Osteocyte (in vitro differentiated cells): Measurements from ENCODE around the gene PSME3. TPM values are rescaled to one million over a fixed set of nuclear protein-coding genes. Genes with fewer than 3 reads are reported as not detected.
"Not testable (repeated sequence)": the region's sequence is repeated elsewhere in the genome, so short reads cannot be mapped to it uniquely, and the experiment has no call there.

ENCODE experiments used
- DNase-seq: peaks from one replicate; pipeline ENCODE4 v3.0.0; 2021; ENCODE audit warnings: mixed read lengths; ENCODE audit not compliant: unreplicated experiment; ENCODE audit errors: extremely low spot score
- H3K27ac Mint-ChIP-seq: one replicate; pipeline ENCODE4 v1.8.0; 2021; ENCODE audit warnings: mild to moderate bottlenecking, mixed read lengths; ENCODE audit not compliant: unreplicated experiment
- H3K27me3 Mint-ChIP-seq: one replicate; pipeline ENCODE4 v1.8.0; 2021; ENCODE audit warnings: mixed read lengths; ENCODE audit not compliant: unreplicated experiment
- H3K36me3 Mint-ChIP-seq: one replicate; pipeline ENCODE4 v1.8.0; 2021; ENCODE audit warnings: mixed read lengths; ENCODE audit not compliant: unreplicated experiment
- H3K4me1 Mint-ChIP-seq: one replicate; pipeline ENCODE4 v1.8.0; 2021; ENCODE audit warnings: mixed read lengths; ENCODE audit not compliant: unreplicated experiment
- H3K4me3 Mint-ChIP-seq: one replicate; pipeline ENCODE4 v1.8.0; 2021; ENCODE audit warnings: mild to moderate bottlenecking, moderate library complexity, mixed read lengths; ENCODE audit not compliant: unreplicated experiment
- H3K9me3 Mint-ChIP-seq: one replicate; pipeline ENCODE4 v1.8.0; 2021; ENCODE audit warnings: mixed read lengths; ENCODE audit not compliant: unreplicated experiment
- total RNA-seq: library from RNA; stranded (reverse); gene quantifications from 2 replicates; pipeline ENCODE4 v1.2.1, GENCODE V29; 2021
- TF ChIP-seq, protein P1 (sequence below): fragments of 200-600 bp; sonication (generic); IDR thresholded peaks from 2 replicates; pipeline ENCODE4 v1.5.0; 2021; ENCODE audit warnings: antibody characterized with exemption, mild to moderate bottlenecking, moderate library complexity

Gene PSME3
- total RNA-seq, 1 donor from 2014 or later: 111 TPM

DNA sequence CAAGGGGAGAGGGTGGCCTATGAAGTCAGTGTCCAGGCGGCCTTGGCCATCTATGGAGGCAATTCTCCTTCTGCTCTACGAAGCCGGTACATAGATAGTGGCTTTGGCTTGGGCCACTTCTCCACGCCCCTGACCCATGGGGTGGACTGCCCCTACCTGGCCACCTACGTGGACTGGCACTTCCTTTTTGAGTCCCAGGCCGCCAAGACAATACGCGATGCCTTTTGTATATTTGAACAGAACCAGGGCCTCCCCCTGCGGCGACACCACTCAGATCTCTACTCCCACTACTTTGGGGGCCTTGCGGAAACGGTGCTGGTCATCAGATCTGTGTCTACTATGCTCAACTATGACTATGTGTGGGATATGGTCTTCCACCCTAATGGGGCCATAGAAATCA is 35.1 kb downstream of the PSME3 start:
- Mint-ChIP-seq H3K36me3 (peaks cover 2% of the 10 kb centered on the region), H3K4me3 (no peak overlapping the region), H3K9me3 (peaks cover 16% of the 10 kb centered on the region), H3K4me1 (peaks cover 9% of the 10 kb centered on the region), H3K27ac (no peak overlapping the region), H3K27me3 (peaks cover 5% of the 10 kb centered on the region)
- DNase-seq: no peak
- TF ChIP-seq, protein P1, sequence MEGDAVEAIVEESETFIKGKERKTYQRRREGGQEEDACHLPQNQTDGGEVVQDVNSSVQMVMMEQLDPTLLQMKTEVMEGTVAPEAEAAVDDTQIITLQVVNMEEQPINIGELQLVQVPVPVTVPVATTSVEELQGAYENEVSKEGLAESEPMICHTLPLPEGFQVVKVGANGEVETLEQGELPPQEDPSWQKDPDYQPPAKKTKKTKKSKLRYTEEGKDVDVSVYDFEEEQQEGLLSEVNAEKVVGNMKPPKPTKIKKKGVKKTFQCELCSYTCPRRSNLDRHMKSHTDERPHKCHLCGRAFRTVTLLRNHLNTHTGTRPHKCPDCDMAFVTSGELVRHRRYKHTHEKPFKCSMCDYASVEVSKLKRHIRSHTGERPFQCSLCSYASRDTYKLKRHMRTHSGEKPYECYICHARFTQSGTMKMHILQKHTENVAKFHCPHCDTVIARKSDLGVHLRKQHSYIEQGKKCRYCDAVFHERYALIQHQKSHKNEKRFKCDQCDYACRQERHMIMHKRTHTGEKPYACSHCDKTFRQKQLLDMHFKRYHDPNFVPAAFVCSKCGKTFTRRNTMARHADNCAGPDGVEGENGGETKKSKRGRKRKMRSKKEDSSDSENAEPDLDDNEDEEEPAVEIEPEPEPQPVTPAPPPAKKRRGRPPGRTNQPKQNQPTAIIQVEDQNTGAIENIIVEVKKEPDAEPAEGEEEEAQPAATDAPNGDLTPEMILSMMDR: no peak

DNA sequence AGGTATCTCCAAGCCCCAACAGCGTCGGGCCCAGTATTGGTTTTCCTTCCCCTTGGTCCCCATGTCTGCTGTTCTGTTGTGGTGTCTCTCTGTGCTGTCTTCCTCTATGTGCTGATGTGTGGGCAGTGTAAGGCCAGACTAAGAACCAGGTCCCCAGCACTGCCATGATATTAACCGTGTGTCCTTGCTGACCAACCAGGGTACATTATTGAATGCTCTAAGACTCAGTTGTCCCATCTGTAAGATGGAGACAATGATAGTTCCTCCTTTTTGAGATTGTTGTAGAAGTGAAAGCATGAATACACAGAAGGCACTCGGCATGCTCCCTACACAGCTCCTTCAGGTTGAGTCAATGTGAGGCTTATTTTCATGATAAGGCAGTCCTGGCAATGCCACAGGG is 38.5 kb downstream of the PSME3 start:
- Mint-ChIP-seq H3K36me3 (peaks cover 2% of the 10 kb centered on the region), H3K4me1 (no peaks in the 10 kb centered on the region), H3K27ac (no peak overlapping the region), H3K4me3 (no peak overlapping the region), H3K27me3 (peaks cover 7% of the 10 kb centered on the region), H3K9me3 (peaks cover 16% of the 10 kb centered on the region)
- TF ChIP-seq, protein P1: no peak
- no peak for DNase-seq

DNA sequence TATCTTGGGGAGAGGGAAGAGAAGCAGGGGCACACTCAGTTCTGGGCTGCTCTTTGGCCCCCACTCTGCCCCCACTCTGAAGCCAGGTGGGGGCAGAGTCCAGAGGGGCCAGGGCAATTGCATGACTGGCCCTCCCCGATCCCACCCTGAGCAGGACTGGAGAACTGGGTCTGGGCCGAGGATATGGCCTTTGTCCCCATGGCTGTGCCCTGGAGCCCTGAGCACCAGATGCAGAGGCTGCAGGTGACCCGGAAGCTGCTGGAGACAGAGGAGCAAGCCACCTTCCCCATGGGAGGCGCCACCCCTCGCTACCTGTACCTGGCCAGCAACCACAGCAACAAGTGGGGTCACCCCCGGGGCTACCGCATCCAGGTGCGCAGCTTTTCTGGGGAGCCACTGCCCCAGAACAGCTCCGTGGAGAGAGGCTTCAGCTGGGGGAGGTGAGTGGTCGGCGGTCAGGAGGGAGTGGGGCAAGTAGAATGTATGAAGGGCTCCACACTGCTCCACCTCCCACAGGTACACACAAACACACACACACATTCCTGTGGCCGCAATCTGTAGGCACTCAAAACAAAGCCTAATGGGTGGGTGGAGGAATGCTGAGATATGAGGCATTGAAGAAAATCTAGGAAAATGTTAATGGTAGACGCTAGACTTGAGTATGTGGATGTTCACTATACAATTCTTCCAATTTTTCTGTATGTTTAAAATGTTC is 39.2 kb downstream of the PSME3 start:
- Mint-ChIP-seq H3K4me3 (no peak overlapping the region), H3K4me1 (no peaks in the 10 kb centered on the region), H3K36me3 (peaks cover 2% of the 10 kb centered on the region), H3K9me3 (peaks cover 16% of the 10 kb centered on the region), H3K27me3 (peaks cover 15% of the 10 kb centered on the region), H3K27ac (no peak overlapping the region)
- TF ChIP-seq, protein P1: no peak
- no peak for DNase-seq

DNA sequence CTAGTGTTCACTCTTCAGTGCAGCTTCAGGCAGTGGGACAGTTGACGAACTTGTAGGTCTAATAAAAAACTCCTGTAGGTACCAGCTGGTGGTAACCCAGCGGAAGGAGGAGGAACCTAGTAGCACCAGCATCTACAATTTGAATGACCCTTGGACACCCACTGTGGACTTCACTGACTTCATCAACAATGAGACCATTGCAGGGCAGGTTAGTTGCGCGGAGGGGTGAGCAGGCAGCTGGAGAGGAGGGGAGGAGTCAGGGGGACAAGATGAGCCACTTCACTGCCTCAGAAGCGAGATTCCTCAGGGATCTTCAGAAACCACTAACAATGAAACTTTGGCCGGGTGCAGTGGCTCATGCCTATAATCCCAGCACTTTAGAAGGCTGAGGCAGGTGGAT is 40.1 kb downstream of the PSME3 start:
- Mint-ChIP-seq H3K4me3 (no peak overlapping the region), H3K36me3 (peaks cover 2% of the 10 kb centered on the region), H3K27ac (no peak overlapping the region), H3K27me3 (peaks cover 24% of the 10 kb centered on the region), H3K9me3 (peaks cover 16% of the 10 kb centered on the region), H3K4me1 (peaks cover 3% of the 10 kb centered on the region)
- DNase-seq: no peak
- TF ChIP-seq, protein P1: no peak

DNA sequence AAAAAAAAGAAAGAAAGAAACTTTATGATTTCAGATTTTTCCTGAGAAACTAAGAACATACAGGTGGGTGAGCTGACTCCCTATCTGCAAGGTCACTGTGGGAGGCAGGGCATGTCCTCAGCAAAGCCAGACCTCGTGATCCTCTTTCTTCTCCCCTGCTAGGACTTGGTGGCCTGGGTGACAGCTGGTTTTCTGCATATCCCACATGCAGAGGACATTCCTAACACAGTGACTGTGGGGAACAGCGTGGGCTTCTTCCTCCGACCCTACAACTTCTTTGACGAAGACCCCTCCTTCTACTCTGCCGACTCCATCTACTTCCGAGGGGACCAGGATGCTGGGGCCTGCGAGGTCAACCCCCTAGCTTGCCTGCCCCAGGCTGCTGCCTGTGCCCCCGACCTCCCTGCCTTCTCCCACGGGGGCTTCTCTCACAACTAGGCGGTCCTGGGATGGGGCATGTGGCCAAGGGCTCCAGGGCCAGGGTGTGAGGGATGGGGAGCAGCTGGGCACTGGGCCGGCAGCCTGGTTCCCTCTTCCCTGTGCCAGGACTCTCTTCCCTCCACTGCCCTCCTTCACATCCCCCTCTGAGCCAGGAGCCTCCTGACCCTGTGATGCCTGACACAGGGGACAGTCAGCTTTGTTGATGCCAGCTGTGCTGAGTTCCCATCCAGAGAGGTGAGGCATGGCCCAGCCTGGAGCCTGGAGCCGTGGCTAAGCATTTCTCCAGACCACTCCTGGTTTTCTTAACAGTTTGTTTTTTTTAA is 40.9 kb downstream of the PSME3 start:
- not testable (repeated sequence) for DNase-seq, H3K36me3 Mint-ChIP-seq, H3K4me1 Mint-ChIP-seq

More for the DNA sequence above, 40.9 kb downstream of the PSME3 start:
- H3K27ac Mint-ChIP-seq, H3K4me3 Mint-ChIP-seq: not testable (repeated sequence)
- Mint-ChIP-seq H3K9me3 (peaks cover 16% of the 10 kb centered on the region), H3K27me3 (peaks cover 30% of the 10 kb centered on the region)
